Mucosa of descending colon (tissue), 3 donors: Measurements from ENCODE around the gene BMPR2. TPM values are rescaled to one million over a fixed set of nuclear protein-coding genes. Genes with fewer than 3 reads are reported as not detected.
"Not testable (repeated sequence)": the region's sequence is repeated elsewhere in the genome, so short reads cannot be mapped to it uniquely, and the experiment has no call there.

ENCODE experiments used
- ATAC-seq: fragments of 200-7000 bp; cut with Tn5 transposase; one replicate; pipeline ENCODE4 v1.9.1; 2020; ENCODE audit warnings: mild to moderate bottlenecking, moderate library complexity
- DNase-seq, 3 donors: peaks; one replicate each; pipeline ENCODE4 v3.0.0-alpha.2; 2020
- H3K36me3 ChIP-seq: fragments of 200-600 bp; one replicate; pipeline ENCODE4 v1.8.0; 2021; ENCODE audit warnings: low read depth, mild to moderate bottlenecking
- H3K4me1 ChIP-seq: fragments of 200-600 bp; one replicate; pipeline ENCODE4 v1.8.0; 2021; ENCODE audit warnings: low read depth, mild to moderate bottlenecking
- H3K4me3 ChIP-seq: fragments of 200-600 bp; one replicate; pipeline ENCODE4 v1.8.0; 2021; ENCODE audit warnings: mild to moderate bottlenecking
- H3K9me3 ChIP-seq: fragments of 200-600 bp; one replicate; pipeline ENCODE4 v1.8.0; 2021; ENCODE audit warnings: mild to moderate bottlenecking
- CTCF ChIP-seq: fragments of 200-600 bp; IDR thresholded peaks from one replicate; pipeline ENCODE4 v1.8.0; 2022; ENCODE audit warnings: antibody characterized with exemption, mild to moderate bottlenecking
- intact Hi-C, 2 donors: fragments of 100-400 bp; cut with DNase I in 1 of 2; cut with micrococcal nuclease in 1 of 2; formaldehyde crosslinking; loops; one replicate each; pipeline versions ENCODE4 v1.11.0 to v1.11.1; 2022; cut with DNase I, micrococcal nuclease
- total RNA-seq, 3 donors: library from RNA; stranded (reverse); fragmentation: NEBNext Ultra II Directional in 2 of 3; extraction: Animal tissue kit (Norgen Biotek cat#: 25700) in 2 of 3; gene quantifications; one replicate each; pipeline versions ENCODE4 v1.2.1 to v1.2.4, GENCODE V29; 2021 to 2023
- donor health status: DM: no; HTN: no; CAD: no; lungs with moderate emphysema.
- donor health status: DM: no; HTN: no; CAD: no.
- donor health status: DM: no; HTN: yes; CAD: no.

Gene BMPR2
- total RNA-seq, 3 donors from 2014 or later = 33.9 to 54.5 (median 38.7) TPM

GRCh38 chr2:202545931-202546330 lies 169.8 kb downstream of the BMPR2 start:
- no peak for ATAC-seq

GRCh38 chr2:202546499-202547141 lies 170.5 kb downstream of the BMPR2 start:
- ATAC-seq, H3K4me1 ChIP-seq, H3K4me3 ChIP-seq, H3K9me3 ChIP-seq, H3K36me3 ChIP-seq, DNase-seq, intact Hi-C loops: not testable (repeated sequence)

More at GRCh38 chr2:202545931-202546330, 169.8 kb downstream of the BMPR2 start:
- no peak for DNase-seq
- Histone ChIP-seq H3K4me1 (no peaks in the 10 kb centered on the region), H3K9me3 (no peaks in the 10 kb centered on the region), H3K4me3 (no peak overlapping the region), H3K36me3 (no peaks in the 10 kb centered on the region)
- intact Hi-C loops = no loop called here
- no peak for TF ChIP-seq CTCF

- ATAC-seq = no peak
- Histone ChIP-seq H3K4me1 (no peaks in the 10 kb centered on the region), H3K4me3 (no peak overlapping the region), H3K36me3 (no peaks in the 10 kb centered on the region), H3K9me3 (no peaks in the 10 kb centered on the region)
- intact Hi-C loops = no loop called here
- DNase-seq = no peak
- no peak for TF ChIP-seq CTCF
Observed at GRCh38 chr2:202548240-202548639, 172.1 kb downstream of the BMPR2 start.

GRCh38 chr2:202551000-202551399 lies 174.9 kb downstream of the BMPR2 start:
- DNase-seq, H3K9me3 ChIP-seq, H3K36me3 ChIP-seq, intact Hi-C loops, ATAC-seq, H3K4me1 ChIP-seq, H3K4me3 ChIP-seq: not testable (repeated sequence)

- ATAC-seq (no peak), DNase-seq (no peak)
- Histone ChIP-seq H3K4me1 (no peaks in the 10 kb centered on the region), H3K36me3 (no peaks in the 10 kb centered on the region), H3K4me3 (no peak overlapping the region), H3K9me3 (no peaks in the 10 kb centered on the region)
- intact Hi-C loops = no loop called here
- TF ChIP-seq CTCF = no peak
Observed at GRCh38 chr2:202555356-202555755, 179.2 kb downstream of the BMPR2 start.

GRCh38 chr2:202560200-202560599 lies 184.1 kb downstream of the BMPR2 start:
- no peak overlapping the region for H3K4me3 ChIP-seq
- H3K4me1 ChIP-seq = no peaks in the 10 kb centered on the region
- ATAC-seq = no peak
- DNase-seq = no peak
- no peak for TF ChIP-seq CTCF
- intact Hi-C loops = no loop called here
- no peaks in the 10 kb centered on the region for H3K36me3 ChIP-seq
- no peaks in the 10 kb centered on the region for H3K9me3 ChIP-seq

- H3K9me3 ChIP-seq = no peaks in the 10 kb centered on the region
- ATAC-seq = no peak
- intact Hi-C loops = no loop called here
- no peak for DNase-seq
- H3K36me3 ChIP-seq = no peaks in the 10 kb centered on the region
- no peak for TF ChIP-seq CTCF
- no peak overlapping the region for H3K4me3 ChIP-seq
- H3K4me1 ChIP-seq = no peaks in the 10 kb centered on the region
Observed at GRCh38 chr2:202564226-202564625, 188.1 kb downstream of the BMPR2 start.
